Measurements from ENCODE around the gene HDDC3. TPM values are rescaled to one million over a fixed set of nuclear protein-coding genes. Genes with fewer than 3 reads are reported as not detected.

The HDDC3 gene
- total and polyA plus RNA-seq, 4 experiments from 2014 or later: 27.4 to 38.7 (median 31.4) TPM

DNA sequence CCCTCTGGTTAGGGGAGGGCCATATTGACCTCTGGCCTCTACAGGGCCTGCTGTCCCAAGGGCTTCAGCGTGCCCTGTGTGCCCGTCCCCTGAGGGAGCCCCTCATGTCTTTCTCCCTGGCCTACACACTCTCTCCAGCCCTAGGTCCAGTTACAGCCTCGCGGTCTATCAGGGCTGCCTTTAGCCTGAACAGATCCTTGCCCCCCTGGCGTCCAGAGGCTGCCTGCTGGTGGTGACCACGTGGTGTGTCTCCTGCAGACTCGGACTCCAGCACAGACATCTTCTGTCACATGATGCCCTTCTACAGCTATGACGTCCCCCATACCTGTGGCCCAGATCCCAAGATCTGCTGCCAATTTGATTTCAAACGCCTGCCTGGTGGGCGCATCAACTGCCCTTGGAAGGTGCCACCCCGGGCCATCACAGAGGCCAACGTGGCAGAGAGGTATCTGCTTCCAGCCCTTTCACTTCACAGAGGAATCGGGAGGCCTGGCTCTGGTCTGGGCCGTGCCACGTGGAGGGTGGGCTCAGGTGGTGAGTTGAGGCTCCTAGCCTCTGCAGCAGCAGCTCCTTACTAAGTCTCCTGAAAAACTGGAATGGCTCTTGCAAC lies 25.2 kb downstream of the HDDC3 start:
- Mint-ChIP-seq H3K27me3 (no peaks in the 10 kb centered on the region), H3K36me3 (peaks cover 33 to 58% of the 10 kb centered on the region in 2 donors), H3K9me3 (no peaks in the 10 kb centered on the region), H3K27ac (no peak overlapping the region), H3K4me1 (peaks cover 3 to 26% (median 14%) of the 10 kb centered on the region in 4 donors), H3K4me3 (no peak overlapping the region)
- H3K36me3 ChIP-seq (ENCODE audit: insufficient read depth, low read length): peaks cover 65% of the 10 kb centered on the region
- H3K9me3 ChIP-seq (ENCODE audit: control insufficient read depth in 1 of 2, low read length in 2 of 2): no peaks in the 10 kb centered on the region
- intact Hi-C loops (cut with micrococcal nuclease): no loop called here
- CTCF ChIA-PET (ENCODE audit: partially characterized antibody): interaction anchor here (6.6 to 12.9 kb wide), 2 partner anchors 21 to 25 kb away, joined by 39 to 344 read pairs; partner anchors contain the start of genes FES, HDDC3 and UNC45A
- H3K4me1 ChIP-seq (ENCODE audit: insufficient read depth, low read length): peaks cover 9% of the 10 kb centered on the region
- DNase-seq: no peak
- no peak overlapping the region for H3K4me3 ChIP-seq (ENCODE audit: low read length in 2 of 2)
- no peaks in the 10 kb centered on the region for H3K27me3 ChIP-seq (ENCODE audit: insufficient read depth, low read length)
- POLR2A ChIA-PET (ENCODE audit: partially characterized antibody): interaction anchor here (8.4 kb wide), 1 partner anchor 25 kb away, joined by 315 read pairs; the partner anchor contains the start of genes HDDC3 and UNC45A
- H3K27ac ChIP-seq (ENCODE audit: low read depth, low read length): no peak overlapping the region

GRCh38 chr15:90906181-90906849 lies 26.0 kb downstream of the HDDC3 start:
- CTCF ChIA-PET (ENCODE audit: partially characterized antibody): interaction anchor here (6.6 to 12.9 kb wide), 2 partner anchors 21 to 25 kb away, joined by 39 to 344 read pairs; partner anchors contain the start of genes FES, HDDC3 and UNC45A
- Mint-ChIP-seq H3K4me1 (peaks cover 9 to 35% (median 22%) of the 10 kb centered on the region in 4 donors), H3K4me3 (no peak overlapping the region), H3K36me3 (peaks cover 33 to 52% of the 10 kb centered on the region in 2 donors), H3K27me3 (no peaks in the 10 kb centered on the region), H3K9me3 (no peaks in the 10 kb centered on the region), H3K27ac (peak overlapping the region in 2 of 7 donors; percentile 10 to 63)
- intact Hi-C loops (cut with micrococcal nuclease): no loop called here
- Histone ChIP-seq H3K27ac (ENCODE audit: low read depth, low read length) (no peak overlapping the region), H3K36me3 (ENCODE audit: insufficient read depth, low read length) (peaks cover 56% of the 10 kb centered on the region), H3K4me3 (ENCODE audit: low read length in 2 of 2) (no peak overlapping the region), H3K4me1 (ENCODE audit: insufficient read depth, low read length) (peaks cover 16% of the 10 kb centered on the region), H3K27me3 (ENCODE audit: insufficient read depth, low read length) (no peaks in the 10 kb centered on the region), H3K9me3 (ENCODE audit: control insufficient read depth in 1 of 2, low read length in 2 of 2) (no peaks in the 10 kb centered on the region)
- no peak for DNase-seq
- POLR2A ChIA-PET (ENCODE audit: partially characterized antibody): interaction anchor here (8.4 kb wide), 1 partner anchor 25 kb away, joined by 315 read pairs; the partner anchor contains the start of genes HDDC3 and UNC45A

GRCh38 chr15:90905306-90906180 lies 26.8 kb downstream of the HDDC3 start:
- Mint-ChIP-seq H3K9me3 (no peaks in the 10 kb centered on the region), H3K4me3 (peak overlapping the region in 2 of 8 donors; percentile 40 to 49), H3K27me3 (no peaks in the 10 kb centered on the region), H3K27ac (peak overlapping the region in 2 of 7 donors; percentile 42 to 80), H3K36me3 (peaks cover 29 to 51% of the 10 kb centered on the region in 2 donors), H3K4me1 (peaks cover 11 to 38% (median 24%) of the 10 kb centered on the region in 4 donors)
- CTCF ChIA-PET (ENCODE audit: partially characterized antibody): interaction anchor here (0.7 to 12.9 kb wide), 4 partner anchors 20 to 366 kb away, joined by 3 to 344 read pairs (median 21); partner anchors contain the start of genes FES, HDDC3 and UNC45A
- intact Hi-C loops (cut with micrococcal nuclease): no loop called here
- no peak overlapping the region for H3K4me3 ChIP-seq (ENCODE audit: low read length in 2 of 2)
- POLR2A ChIA-PET (ENCODE audit: partially characterized antibody): interaction anchor here (0.6 to 8.4 kb wide), 2 partner anchors 20 to 26 kb away, joined by 3 to 315 read pairs; partner anchors contain the start of genes HDDC3 and UNC45A
- no peaks in the 10 kb centered on the region for H3K9me3 ChIP-seq (ENCODE audit: control insufficient read depth in 1 of 2, low read length in 2 of 2)
- H3K27ac ChIP-seq (ENCODE audit: low read depth, low read length): no peak overlapping the region
- peaks cover 48% of the 10 kb centered on the region for H3K36me3 ChIP-seq (ENCODE audit: insufficient read depth, low read length)
- no peaks in the 10 kb centered on the region for H3K27me3 ChIP-seq (ENCODE audit: insufficient read depth, low read length)
- peaks cover 16% of the 10 kb centered on the region for H3K4me1 ChIP-seq (ENCODE audit: insufficient read depth, low read length)
- no peak for DNase-seq

GRCh38 chr15:90904746-90905145 lies 27.6 kb downstream of the HDDC3 start:
- intact Hi-C loops (cut with micrococcal nuclease): no loop called here

GRCh38 chr15:90903733-90904536 lies 28.4 kb downstream of the HDDC3 start:
- H3K27ac ChIP-seq (ENCODE audit: low read depth, low read length): peak overlapping the region; percentile 77
- Mint-ChIP-seq H3K9me3 (no peaks in the 10 kb centered on the region), H3K36me3 (peaks cover 26 to 38% of the 10 kb centered on the region in 2 donors), H3K27ac (peak overlapping the region; percentile 70 to 91 (median 84)), H3K4me3 (peak overlapping the region; percentile 76 to 88 (median 84)), H3K27me3 (no peaks in the 10 kb centered on the region), H3K4me1 (peaks cover 11 to 38% (median 26%) of the 10 kb centered on the region in 4 donors)
- no peaks in the 10 kb centered on the region for H3K27me3 ChIP-seq (ENCODE audit: insufficient read depth, low read length)
- no peaks in the 10 kb centered on the region for H3K9me3 ChIP-seq (ENCODE audit: control insufficient read depth in 1 of 2, low read length in 2 of 2)
- H3K4me1 ChIP-seq (ENCODE audit: insufficient read depth, low read length): peaks cover 16% of the 10 kb centered on the region
- intact Hi-C loops (cut with micrococcal nuclease): loop anchor here (2.0 kb wide), 1 partner anchor 367 kb away; no protein-coding TSS in a partner anchor
- CTCF ChIA-PET (ENCODE audit: partially characterized antibody): interaction anchor here (1.2 to 12.9 kb wide), 8 partner anchors 9 to 368 kb away, joined by 3 to 344 read pairs (median 7); partner anchors contain the start of genes FES, HDDC3, RCCD1 and UNC45A
- no peak for DNase-seq
- peak overlapping the region; percentile 39 to 62 for H3K4me3 ChIP-seq (ENCODE audit: low read length in 2 of 2)
- POLR2A ChIA-PET (ENCODE audit: partially characterized antibody): interaction anchor here (0.9 to 8.4 kb wide), 12 partner anchors 10 to 672 kb away, joined by 3 to 315 read pairs (median 8); partner anchors contain the start of genes BLM, FES, HDDC3 and NGRN
- H3K36me3 ChIP-seq (ENCODE audit: insufficient read depth, low read length): peaks cover 34% of the 10 kb centered on the region

More at GRCh38 chr15:90904746-90905145, 27.6 kb downstream of the HDDC3 start:
- Mint-ChIP-seq H3K36me3 (peaks cover 26 to 44% of the 10 kb centered on the region in 2 donors), H3K4me3 (peak overlapping the region in 5 of 8 donors; percentile 15 to 33 (median 31)), H3K27ac (no peak overlapping the region), H3K4me1 (peaks cover 11 to 38% (median 24%) of the 10 kb centered on the region in 4 donors), H3K9me3 (no peaks in the 10 kb centered on the region), H3K27me3 (no peaks in the 10 kb centered on the region)
- Histone ChIP-seq H3K36me3 (ENCODE audit: insufficient read depth, low read length) (peaks cover 40% of the 10 kb centered on the region), H3K9me3 (ENCODE audit: control insufficient read depth in 1 of 2, low read length in 2 of 2) (no peaks in the 10 kb centered on the region), H3K27me3 (ENCODE audit: insufficient read depth, low read length) (no peaks in the 10 kb centered on the region), H3K4me1 (ENCODE audit: insufficient read depth, low read length) (peaks cover 16% of the 10 kb centered on the region), H3K4me3 (ENCODE audit: low read length in 2 of 2) (no peak overlapping the region), H3K27ac (ENCODE audit: low read depth, low read length) (no peak overlapping the region)
- CTCF ChIA-PET (ENCODE audit: partially characterized antibody): interaction anchor here (1.2 to 12.9 kb wide), 4 partner anchors 19 to 367 kb away, joined by 3 to 344 read pairs (median 30); partner anchors contain the start of genes FES, HDDC3, RCCD1 and UNC45A
- POLR2A ChIA-PET (ENCODE audit: partially characterized antibody): interaction anchor here (0.6 to 8.4 kb wide), 2 partner anchors 19 to 27 kb away, joined by 3 to 315 read pairs; partner anchors contain the start of genes HDDC3 and UNC45A
- no peak for DNase-seq
